HG02884 (cell line): ENCODE results near the gene NELL1.

Experiments
- ATAC-seq: cut with Tn5 transposase; IDR thresholded peaks from one replicate; pipeline ENCODE4 v1.9.1; 2021; ENCODE audit warnings: mild to moderate bottlenecking, moderate library complexity; ENCODE audit not compliant: unreplicated experiment

The NELL1 gene

GRCh38 chr11:21614961-21615360 lies 945.6 kb downstream of the NELL1 start:
- ATAC-seq, result no peak

- no peak for ATAC-seq
Observed at GRCh38 chr11:21615955-21616371, 946.6 kb downstream of the NELL1 start.

- ATAC-seq, result no peak
Observed at GRCh38 chr11:21622566-21622965, 953.2 kb downstream of the NELL1 start.

- ATAC-seq, result no peak
Observed at GRCh38 chr11:21622995-21623394, 953.6 kb downstream of the NELL1 start.
